Inferior parietal cortex (tissue), 1 donor: Measurements from ENCODE around the gene ACO2.
"Not testable (repeated sequence)": the region's sequence is repeated elsewhere in the genome, so short reads cannot be mapped to it uniquely, and the experiment has no call there.

Experiments
- DNase-seq: peaks from one replicate; pipeline ENCODE4 v3.0.0-alpha.2; 2016; ENCODE audit errors: extremely low spot score

Gene ACO2

DNA sequence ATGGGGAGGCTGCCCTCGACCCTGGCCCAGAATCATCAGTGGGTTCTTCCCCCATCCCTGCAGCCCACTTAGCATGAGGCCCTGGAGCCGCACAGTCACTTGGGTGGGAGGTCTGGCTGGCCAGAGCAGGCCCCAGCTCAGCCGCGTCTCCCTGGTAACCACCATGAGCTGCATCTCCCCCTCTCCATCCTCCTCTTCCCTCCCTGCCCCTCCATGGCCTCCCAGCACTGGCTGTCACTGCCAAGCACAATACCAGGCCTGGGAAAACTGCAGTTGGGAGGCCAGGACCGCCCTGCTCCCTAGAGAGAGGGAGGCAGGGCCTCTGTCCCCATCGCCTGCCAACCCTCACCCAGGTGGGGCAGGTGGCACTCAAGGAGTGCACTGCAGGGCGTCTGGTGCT lies 99.9 kb downstream of the ACO2 start:
- no peak for DNase-seq

DNA sequence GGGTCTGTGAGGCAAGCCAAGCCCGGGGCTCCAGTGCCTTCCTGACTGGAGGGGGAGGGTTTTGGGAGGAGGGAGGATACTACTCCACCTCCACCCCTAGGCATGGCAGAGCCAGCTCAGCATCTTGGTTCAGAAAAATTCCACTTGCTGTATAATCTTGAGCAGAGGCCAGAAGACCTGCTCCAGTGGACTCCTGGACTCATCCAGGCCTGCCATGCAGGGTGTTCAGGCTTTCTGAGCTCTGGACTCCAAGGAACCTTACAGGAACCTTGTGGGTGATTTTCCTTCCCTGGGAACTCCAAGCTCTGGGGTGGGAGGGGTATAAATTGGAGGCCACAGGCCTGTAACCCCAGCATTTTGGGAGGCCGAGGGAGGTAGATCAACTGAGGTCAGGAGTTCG lies 101.3 kb downstream of the ACO2 start:
- no peak for DNase-seq

DNA sequence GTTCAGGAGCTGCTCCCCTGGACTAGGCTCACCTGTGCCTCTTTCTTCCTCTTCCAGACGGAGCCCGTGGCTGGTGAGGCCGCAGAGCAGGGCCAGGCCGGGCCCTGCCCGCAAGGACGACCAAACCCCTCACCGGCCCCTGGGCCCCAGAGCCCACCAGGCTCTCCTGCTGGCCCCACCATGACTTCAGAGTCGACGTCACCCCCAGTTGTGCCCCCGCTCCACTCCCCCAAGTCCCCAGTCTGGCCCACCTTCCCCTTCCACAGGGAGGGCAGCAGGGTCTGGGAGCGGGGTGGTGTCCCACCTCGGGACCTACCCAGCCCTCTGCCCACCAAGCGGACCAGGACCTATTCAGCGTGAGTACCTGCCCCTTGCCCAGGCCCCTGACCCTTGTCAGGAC lies 102.9 kb downstream of the ACO2 start:
- DNase-seq = no peak

DNA sequence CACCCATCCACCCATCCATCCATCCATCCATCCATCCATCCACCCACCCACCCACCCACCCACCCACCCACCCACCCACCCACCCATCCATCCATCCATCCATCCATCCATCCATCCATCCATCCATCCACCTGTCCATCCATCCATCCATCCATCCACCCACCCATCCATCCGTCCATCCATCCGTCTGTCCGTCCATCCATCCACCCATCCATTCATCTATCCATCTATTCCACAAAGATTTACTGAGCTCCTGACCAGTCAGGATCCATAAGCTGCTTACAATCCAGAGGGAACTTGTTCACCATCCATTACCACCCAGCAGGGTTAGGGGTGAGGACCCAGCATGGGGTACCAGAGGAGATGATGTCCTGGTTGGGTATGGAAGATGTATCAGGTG lies 103.4 kb downstream of the ACO2 start:
- DNase-seq = not testable (repeated sequence)

DNA sequence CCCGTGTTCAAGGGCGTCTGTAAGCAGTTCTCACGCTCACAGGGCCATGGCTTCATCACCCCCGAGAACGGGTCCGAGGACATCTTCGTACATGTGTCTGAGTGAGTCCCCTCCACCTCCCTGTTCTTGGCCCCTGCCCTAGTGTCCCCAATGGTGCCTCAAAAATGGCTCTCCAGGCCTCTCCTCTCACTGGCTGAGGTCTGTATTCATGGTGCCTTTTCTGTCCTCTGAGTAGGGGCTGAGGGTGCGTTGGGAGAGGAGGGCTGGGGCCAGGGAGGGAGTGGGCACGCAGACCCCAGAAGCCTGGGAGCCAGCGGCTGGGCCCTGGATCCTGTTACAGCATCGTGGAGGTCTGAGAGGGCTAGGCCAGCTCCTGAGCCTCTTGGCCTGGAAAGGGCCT lies 104.8 kb downstream of the ACO2 start:
- DNase-seq = no peak

DNA sequence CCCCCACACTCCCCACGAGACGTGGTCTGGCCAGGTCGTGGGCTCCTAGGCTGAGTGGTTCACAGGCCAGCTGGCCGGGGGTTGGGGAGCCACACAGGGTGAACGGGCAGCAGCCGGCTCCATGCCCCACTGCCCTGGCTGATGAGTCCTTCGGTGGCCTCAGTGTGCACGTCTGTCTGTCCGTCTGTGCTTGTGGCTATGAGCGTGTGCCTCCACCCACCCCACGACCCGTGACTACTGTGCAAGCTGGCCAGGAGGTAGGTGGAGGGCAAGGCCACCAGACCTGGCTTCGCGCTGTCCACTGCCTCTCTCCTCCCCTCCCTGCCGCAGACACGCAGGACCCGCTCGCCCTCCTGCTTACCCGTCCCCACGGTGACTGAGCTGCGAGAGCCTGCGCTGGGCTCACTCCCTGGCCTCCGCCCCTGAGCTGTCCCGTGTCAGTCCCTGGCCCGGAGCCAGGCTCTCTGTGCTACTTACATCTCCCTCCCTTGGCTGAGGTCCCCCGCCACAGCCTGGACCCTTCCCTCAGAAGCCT lies 106.0 kb downstream of the ACO2 start:
- no peak for DNase-seq

DNA sequence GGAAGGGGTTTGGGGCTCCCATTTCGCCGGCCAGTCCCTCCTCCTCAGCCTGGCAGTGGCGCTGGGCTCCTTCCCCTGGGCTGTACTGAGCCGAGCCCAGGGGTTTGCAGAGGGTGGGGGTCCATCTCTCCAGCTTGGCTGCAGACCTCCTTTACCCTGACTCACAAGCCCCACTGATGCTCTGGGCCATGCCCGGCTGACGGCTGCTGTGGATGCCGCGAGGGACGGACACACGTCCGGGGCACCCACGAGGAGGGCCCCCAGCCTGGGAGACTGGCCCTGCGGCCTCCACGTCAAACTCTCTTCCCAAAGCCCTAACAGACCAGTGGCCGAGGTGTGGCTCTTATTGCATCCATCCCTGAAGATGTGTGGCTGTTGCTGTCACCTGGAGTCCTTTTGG lies 106.6 kb downstream of the ACO2 start:
- no peak for DNase-seq

DNA sequence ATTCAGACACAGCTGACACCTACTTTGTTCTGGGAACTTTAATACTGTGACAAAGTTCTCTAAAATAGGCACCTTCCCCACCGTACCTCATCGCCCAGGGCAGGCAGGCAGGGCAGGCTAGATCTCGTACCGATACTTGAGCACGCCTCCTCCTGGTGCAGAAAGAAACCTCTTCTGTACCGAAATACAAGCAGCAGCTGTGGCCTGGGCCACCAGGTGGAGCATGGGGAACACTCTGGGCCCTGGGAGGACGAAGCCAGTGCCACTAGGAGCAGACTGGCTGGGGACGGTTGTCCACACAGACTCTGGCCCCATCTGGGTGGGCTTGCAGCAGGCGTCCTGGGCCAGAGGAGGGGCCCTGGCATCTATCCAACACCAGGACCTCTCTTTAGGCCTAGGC lies 108.0 kb downstream of the ACO2 start:
- no peak for DNase-seq

DNA sequence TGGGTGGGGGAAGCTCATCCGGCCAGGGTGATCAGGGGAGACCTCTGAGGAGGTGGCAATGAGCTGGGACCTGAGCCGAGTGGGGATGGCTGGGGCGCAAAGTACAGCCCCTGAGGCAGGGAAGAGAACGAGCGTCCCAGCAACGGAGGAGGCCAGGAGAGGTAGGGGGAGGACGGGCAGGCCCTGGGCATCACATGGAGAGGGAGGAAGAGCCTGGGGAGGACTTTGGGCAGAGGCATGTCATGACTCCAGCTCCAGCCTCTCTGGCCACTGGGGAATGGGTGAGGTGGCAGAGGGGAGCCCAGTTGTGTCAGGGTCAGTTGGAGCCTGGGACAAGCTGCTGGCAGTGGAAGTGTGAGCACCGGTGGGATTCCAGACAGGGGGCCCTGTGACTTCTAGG lies 109.2 kb downstream of the ACO2 start:
- DNase-seq = no peak
